HG03280 (cell line): Measurements from ENCODE around the gene PXMP4.
A peak's percentile ranks its signal among the peaks of the same experiment; 100 is the strongest.

Source experiments
- ATAC-seq: cut with Tn5 transposase; IDR thresholded peaks from one replicate; pipeline ENCODE4 v1.9.1; 2021; ENCODE audit warnings: mild to moderate bottlenecking, moderate library complexity; ENCODE audit not compliant: unreplicated experiment

Gene PXMP4

DNA sequence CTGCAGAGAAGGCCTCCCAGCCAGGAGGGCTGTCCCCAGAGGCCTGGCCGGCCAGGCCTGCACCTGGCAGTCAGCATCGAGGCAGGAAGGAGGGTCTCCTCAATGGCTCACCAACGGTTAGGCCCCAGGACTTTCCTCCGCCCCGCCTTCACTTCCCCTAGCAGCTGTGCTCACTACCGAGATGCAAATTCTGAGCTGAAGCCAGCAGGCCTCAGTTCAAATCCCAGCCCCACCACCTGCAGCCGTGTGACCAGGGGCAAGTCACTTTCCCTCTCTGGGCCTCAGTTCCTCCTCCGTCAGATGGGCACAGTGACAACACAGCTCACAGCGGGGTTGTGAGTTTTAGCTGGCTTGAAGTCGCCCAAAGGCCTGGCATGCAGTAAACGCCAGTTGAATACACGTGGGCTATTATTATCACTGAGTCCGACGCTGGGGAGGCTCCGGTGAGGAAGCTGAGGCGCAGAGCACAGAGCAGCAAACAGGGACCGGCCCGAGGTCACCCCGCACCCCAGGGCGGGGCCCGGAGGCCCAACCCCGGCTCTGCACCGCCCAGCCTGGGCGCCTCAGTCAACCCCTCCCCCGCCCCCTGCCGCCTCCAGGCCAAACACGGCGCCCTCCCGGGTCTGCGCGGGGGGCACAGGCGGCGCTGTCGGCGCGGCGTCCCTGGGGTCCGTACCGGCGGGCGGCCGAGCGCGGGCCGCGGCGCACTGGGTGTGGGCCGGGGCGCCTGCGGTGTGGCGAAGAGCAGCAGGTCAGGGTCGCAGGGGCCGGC, 34.6 kb downstream of the PXMP4 start:
- ATAC-seq: peak; percentile 38

DNA sequence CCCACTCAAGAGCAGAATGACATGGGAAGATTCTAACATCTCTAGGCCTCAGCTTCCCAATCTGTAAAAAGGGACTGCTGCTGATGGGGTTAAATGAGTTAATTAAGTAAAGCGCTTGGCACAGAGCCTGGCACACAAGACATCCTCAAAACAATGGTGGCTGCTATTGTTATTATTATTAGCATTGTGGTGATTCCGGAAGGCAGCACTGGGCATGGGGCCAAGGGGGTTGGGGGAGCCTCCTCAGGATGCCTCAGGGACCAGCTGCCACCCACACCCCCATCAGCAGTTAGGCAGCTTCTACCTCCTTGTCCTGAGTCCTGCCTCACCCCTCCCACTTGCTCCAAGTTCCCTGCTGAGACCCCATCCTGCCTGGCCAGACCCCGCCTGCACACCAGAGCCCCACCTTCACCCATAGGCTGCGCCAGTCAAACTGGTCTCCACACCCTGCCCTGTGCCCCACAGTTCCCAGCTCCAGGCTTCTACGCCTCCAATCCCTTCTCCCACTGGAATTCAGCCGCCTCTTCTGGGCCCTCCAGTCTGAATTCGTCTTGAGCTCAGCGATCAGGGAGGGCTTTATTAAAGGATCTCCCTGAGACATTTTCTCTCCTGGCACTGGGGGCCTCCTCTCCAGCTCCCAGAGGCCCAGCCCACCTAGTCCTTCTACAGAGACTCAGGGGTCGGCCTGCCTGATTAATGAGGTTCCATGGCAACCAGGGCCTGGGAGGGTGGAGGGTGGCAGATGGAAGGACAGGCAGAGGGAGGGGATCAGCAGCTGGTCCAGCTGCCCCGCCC, 35.4 kb downstream of the PXMP4 start:
- no peak for ATAC-seq

DNA sequence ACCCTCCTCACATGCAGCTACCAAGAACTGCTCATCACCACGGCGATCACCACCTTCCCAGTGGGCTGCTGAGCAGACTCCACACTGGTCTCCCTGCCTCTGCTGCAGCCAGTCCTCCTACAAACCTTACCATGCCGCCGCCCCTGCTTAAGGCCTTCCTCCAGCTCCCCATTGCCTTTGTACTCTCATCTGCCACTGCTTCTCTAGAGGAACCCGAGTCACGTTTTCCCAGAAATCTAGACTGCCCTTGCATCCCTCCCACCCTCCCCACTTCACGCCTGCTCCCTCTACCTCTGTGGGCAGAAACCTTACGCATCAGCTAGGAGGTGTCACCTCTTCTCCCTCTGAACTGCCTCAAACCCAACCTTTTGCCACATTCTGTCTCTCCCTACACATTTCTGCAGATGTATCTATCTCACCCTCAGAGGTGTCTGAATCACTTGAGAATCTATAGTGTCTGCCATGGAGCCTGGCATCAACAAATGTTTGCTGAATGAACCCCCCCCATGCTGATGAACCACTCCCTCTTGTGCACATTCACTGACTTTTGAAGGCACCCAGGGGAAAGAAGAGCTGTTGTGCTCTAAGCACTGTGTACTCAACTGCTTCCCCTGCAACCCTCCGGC, 38.3 kb downstream of the PXMP4 start:
- ATAC-seq: no peak

DNA sequence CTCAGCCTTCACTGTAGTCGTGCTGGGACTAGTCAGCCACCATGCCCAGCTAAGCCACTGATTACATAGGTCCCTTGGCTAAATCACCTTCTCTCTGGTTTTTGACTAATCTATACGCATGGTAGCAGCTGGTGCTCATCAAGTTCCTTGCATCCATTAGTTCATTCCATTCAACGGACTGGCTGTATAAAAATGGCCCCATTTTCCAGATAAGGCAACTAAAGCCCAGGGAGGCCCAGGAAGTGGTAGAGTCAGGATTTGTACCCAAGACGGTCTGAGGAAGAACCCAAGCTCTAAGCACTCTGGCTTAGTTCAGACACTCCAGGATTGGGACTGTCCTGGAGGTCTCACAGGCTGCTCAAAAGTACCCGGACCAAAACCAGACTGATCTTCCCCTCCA, 38.8 kb downstream of the PXMP4 start:
- no peak for ATAC-seq

DNA sequence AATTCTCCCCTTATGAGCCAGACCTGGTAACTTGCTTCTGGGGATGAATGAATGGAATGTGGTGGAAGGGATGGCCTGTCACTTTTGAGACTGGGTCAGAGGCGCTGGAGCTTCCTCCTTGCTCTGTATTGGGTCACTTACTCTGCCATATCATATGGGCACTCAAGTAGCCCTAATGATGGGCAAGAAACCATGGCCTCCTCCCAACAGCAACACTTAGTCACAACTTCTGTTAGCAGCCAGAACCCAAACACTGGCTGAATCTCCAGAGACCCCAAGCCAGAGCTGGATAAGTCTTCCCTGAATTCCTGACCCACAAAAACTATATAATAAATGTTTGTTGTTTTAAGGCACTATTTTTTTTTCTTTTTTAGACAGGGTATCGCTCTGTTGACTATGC, 39.4 kb downstream of the PXMP4 start:
- ATAC-seq: no peak

DNA sequence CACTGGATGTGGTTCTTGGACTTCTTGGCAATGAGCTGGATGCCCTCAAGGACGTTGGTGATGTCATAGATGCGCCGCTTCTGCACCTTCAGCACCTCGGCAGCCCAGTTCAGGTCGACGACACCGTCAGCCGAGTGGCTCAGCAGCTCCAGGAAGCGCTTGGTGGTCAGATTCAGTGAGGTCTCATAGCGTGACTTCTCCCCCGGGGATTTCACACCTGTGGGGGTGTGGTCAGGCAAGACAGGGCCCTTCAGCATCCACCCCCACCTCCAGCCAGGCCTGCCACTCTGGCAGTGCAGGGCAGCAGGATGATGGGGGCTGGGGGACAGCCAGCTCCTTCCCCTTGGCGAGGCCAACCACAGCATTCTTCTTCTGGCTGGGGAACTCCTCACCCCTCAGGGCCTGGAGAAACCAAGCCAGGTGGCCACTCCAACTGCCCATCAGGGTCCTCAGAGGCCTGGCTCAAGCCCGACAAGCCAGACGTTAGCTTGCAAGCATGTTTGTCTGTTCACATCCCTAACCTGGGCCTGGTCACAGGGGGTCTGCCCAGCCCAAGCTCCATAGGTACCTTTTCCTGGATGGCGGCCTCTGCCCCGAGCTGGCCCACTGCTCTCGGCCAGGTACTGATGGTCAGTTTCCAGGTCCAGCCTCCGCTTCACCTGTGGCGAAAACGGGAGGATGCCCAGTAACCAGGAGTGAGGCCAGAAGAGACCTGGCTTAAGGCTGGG, 40.2 kb downstream of the PXMP4 start:
- ATAC-seq: no peak

DNA sequence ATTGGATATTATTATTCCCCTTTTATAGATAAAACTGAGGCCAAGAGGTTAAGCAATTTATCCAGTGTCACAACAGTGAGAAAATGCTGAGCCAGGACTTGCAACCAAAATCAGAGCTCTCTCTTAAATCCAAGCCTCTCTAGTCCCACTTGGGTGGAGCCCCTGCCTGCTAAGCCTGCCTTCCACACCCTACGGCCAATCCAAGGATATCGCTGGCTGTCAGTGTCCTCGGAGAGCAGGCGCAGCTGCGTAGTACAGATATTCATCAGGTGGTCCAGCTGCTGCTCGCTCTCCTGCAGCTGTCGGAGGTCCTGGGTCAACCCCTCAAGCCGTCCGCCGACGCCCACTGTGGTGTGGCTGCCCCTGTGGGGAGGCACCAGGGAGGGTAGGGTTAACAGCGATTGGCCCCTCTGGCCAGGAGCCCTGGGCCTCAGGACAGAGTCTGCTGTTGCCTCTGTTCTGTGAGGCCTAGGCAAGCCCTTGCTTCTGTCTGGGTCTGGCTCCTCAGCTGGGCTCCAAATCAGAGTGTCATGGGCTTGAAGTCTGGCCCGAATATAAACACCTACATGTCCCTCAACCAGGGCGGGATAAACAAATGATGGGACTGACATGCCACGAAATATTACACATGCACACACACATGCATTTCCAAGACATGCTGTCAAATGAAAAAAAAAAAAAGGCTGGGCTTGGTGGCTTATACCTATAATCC, 42.0 kb downstream of the PXMP4 start:
- ATAC-seq: no peak

DNA sequence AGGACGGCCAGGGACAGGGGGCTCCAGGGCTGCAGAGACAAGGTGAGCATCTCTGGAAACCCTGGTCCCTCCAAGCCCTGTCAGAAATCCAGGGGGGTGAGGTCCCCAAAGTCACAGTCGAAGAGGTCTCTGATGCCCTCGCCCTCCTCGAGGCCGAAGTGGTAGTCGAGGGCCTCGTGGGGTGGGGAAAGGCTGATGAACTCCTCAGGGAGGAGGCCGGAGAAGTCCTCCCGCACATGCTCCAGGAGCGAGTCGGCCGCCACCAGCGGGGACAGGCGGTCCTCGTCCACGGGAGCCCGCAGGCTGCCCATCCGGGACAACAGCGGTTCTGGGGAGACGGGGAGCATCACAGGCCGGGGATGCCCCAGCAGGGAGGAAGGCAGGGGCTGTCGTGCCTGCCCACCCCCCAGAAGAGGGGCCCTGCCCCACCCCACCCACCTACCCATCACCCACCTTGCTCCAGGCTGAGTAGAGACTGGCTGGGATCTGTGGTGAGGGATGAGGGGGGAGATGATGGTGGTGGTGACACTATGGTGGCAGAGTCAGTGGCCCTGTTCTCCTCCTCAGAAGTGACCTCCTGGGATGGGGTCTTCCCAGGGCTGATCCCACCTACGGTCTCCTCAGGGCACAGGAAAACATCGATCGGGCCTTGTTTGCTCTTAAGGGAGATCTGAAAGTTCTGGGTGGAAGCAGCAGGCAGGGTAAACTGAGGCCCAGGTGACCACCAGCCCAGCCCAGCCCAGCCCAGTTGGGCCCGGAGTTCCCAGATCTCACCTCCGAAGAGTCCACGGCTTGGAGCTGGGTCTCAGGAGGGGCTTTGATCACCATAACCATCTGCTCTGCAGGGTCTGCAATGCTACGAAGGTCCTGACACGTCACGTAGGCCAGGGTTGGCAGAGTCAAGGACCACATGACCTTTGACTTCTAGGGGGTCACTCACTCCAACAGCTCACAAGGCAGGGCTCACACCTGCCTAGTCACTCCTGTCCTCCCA, 43.2 kb downstream of the PXMP4 start:
- no peak for ATAC-seq

DNA sequence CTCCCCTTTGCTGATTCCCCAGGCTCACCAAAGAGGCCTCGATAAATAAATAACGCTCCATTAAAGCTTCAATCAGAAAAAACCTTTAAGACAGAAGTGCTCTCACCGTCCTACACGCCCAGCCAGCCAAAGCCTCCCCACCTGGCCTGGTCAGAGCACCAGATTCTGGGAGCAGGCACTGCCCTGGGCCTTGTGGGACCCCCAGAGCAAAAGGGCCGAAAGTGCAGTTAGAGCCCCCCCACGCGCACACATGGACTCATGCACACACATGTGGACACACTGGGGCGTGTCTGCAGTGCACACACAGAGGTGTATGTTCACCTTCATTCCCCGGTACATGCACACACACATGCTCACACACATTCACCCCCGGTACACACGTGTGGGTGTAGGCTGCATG, 44.0 kb downstream of the PXMP4 start:
- no peak for ATAC-seq

DNA sequence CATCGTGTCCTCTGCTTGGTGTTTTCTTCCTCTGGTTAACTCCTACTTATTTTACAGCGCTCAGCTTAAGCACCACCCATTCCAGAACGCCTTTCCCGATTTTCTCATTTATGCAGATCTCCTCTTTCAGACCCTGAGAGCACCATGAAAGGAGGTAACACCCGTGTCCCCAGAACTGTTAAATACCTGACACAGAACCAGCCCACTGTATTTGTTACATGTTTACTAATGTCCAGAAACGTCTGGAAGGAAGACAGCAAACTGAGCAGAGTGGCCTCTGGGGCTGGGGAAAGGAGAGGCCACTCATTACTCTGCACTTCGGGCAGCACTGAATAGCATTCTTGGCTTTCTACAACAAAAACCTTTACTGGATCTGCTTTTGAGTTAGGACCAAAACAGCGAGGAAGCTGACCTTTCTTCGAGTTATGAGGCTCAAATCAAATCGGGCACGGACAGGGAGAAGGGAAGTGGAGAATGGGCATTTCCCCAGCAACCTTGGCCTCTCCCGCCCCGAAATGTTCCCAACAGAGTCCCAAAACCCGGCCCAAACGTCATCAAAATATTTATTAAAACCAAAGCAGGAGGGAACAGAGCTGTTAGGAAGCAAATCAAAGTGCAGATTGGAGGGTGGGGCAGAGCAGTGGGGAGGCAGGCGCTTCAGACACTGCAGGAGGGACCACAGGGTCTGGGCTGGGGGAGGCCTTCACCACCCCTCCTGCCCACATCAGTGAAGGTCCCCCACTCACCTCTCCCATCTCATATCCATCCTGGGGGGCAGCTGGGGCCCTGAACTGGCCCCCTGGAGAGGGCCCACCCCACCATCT, 44.8 kb downstream of the PXMP4 start:
- no peak for ATAC-seq

DNA sequence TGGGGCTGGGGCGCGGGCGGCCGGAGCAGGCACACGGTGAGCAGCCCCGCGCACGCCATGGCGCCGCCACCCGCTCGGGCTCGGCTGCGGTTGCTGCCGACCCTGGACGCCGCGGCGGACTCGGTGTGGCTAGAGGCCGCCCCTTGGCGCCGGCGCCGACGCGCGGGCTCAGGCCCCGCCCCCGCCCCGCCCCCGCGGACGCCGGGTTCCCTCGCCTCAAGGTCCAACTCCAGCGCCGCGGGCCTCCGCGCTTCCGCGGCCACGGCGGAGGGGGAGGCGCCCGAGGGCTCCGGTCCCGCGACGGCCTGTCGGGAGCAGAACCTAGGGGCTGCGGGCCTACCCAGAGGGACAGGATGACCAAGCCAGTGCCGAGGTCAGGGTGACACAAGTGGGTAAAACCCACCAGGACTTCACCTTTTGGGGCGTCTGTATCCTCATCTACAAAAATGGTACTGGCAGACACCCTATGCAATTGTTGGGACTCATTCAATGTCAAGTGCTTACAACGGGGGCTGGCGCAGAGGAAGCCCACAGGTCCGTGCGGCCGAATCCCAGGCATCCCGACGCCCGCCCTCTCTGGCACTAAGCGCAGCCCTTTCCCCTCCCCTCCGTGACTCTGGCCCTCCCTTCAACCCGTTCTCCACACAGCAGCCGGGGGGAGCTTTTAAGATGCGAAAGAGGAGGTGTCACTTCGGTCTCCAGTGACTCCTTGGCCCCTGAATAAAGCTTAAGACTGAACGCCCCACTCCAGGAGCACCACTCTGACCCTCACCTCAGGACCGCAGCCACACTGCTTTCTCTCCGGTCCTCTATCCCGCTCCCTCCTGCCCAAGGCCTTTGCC, 45.6 kb downstream of the PXMP4 start, which contains the start of gene NECAB3:
Gene NECAB3, minus strand, starts transcription at position 135 of the 842 bp plus-strand sequence. Its CDS starts 76 bp downstream, at position 59.
- ATAC-seq: peak; percentile 77

DNA sequence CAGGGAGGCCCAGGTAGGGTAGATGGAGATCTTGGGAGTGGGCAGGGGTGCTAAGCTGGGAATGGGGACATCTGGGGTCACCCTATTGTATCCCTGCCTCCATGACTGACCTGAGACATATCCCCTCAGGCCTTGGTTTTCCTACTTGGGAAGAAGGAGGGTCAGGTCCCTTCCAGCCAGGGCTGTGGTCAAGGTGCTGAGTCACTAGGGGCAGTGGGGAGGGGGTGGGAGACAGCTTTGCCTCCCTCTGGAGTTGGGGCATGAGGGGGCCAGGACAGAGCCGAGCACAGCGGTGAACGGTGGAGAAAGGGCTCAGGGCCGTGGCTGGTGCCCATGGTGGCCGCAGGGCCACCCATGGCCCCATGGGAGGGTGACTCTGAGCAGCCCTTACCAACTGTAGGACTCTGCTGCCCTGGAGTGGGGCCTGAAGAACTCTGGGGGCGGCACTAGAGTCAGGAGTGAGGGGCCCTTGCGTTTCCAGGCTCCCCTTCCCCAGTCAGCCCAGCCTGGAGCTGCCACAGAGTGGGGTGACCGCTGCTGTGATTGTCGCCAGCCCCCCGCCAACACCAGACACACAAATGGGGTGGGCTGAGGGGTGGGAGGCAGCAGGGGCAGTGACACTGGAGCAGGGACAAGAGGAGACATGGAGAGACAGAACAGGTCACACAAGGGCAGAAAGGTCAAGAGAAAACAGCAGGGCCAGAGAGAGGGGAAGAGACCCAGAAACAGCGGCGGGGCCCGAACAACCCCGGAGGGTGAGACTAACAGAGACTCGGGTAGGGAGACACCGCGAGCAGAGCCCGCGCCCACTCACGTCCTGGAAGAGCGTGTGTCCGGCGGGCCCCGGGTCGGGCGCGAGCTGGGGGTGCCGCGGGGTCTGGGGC, 46.5 kb downstream of the PXMP4 start:
- ATAC-seq: no peak

DNA sequence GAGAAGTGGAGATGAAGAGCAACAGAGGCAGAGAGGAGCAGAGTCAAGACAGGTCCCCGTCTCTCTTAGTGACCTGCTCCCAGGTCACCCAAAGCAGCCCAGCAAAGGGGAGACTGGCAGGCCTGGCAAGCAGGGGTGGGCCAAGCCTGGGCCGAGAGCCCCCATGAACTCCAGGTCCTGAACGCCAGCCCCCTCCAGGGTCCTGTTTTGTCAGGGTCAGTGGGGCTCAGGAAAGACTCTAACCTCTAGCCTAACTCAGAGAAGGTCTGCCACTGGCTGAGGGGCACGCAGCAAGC, 47.0 kb downstream of the PXMP4 start:
- ATAC-seq: no peak

DNA sequence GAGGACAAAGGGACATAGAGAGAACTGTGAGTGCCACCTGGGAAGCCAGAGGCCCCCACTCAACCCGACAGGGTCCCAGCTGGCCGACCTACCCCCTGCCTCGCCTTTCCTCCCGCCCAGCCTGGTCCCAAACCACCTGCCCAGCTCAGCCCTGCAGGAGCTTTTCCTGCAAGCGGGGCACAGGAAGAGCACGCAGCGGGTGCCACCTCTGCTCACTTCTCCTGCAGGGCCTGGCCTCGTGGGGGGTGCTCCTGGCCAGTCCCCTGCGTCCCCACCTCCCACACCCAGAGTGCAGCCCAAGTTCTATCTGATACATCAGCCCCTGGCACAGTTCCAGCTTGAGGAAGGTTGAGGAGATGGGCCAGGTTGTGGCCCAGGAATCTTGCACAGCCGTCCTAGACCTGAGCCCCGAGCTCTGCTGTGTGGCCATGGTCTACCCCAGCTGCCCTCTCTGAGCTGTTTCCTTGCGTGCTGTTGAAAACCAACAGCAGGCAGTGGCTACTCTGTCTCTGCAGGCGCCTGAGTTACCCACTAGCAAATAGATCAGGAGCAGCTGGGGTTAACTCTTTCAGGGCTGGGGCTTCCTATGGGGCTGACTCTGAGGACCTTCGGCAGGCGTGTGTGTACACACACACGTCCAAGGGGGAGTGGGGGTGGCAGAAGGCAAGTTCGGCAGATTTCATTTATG, 47.5 kb downstream of the PXMP4 start:
- ATAC-seq: no peak

DNA sequence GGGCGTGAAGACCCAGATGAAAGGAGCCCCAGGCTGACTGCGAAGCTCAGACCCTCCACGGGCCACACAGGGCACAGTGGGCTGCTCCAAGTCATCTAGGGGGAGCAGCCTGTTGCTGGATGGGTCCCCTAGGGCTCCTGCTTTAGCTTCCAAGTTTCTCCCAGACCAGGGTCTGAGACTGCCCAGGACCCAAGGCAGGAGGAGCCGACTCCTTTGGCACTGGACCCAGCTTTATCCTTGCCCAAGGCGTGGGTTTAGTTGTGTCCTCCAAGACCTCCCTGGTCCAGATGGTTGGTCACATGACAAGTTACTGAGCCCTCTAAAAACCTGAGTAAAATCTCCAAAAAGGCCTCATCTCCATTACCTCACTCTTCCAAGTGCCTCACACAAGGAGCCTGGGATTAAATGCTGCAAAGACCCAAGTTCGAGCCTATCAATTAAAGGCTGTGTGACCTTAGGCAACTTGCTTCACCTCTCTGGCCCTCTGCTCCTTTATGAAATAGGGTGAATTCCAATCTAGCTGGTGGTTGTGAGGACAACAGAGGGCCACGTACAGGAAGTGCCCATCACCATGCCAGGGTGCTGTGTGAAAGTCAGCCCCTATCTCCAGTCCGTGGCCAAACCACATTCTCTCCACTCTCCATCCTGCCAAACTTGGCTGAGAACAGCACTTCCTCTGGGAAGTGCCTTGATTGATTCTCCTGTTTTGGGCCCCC, 48.4 kb downstream of the PXMP4 start:
- no peak for ATAC-seq
